ENCODE measurements around the gene CCDC18. TPM values are rescaled to one million over a fixed set of nuclear protein-coding genes. Genes with fewer than 3 reads are reported as not detected.

The CCDC18 gene, protein sequence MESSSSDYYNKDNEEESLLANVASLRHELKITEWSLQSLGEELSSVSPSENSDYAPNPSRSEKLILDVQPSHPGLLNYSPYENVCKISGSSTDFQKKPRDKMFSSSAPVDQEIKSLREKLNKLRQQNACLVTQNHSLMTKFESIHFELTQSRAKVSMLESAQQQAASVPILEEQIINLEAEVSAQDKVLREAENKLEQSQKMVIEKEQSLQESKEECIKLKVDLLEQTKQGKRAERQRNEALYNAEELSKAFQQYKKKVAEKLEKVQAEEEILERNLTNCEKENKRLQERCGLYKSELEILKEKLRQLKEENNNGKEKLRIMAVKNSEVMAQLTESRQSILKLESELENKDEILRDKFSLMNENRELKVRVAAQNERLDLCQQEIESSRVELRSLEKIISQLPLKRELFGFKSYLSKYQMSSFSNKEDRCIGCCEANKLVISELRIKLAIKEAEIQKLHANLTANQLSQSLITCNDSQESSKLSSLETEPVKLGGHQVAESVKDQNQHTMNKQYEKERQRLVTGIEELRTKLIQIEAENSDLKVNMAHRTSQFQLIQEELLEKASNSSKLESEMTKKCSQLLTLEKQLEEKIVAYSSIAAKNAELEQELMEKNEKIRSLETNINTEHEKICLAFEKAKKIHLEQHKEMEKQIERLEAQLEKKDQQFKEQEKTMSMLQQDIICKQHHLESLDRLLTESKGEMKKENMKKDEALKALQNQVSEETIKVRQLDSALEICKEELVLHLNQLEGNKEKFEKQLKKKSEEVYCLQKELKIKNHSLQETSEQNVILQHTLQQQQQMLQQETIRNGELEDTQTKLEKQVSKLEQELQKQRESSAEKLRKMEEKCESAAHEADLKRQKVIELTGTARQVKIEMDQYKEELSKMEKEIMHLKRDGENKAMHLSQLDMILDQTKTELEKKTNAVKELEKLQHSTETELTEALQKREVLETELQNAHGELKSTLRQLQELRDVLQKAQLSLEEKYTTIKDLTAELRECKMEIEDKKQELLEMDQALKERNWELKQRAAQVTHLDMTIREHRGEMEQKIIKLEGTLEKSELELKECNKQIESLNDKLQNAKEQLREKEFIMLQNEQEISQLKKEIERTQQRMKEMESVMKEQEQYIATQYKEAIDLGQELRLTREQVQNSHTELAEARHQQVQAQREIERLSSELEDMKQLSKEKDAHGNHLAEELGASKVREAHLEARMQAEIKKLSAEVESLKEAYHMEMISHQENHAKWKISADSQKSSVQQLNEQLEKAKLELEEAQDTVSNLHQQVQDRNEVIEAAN (N-terminal part only)
- polyA plus RNA-seq: 15.2 TPM

DNA sequence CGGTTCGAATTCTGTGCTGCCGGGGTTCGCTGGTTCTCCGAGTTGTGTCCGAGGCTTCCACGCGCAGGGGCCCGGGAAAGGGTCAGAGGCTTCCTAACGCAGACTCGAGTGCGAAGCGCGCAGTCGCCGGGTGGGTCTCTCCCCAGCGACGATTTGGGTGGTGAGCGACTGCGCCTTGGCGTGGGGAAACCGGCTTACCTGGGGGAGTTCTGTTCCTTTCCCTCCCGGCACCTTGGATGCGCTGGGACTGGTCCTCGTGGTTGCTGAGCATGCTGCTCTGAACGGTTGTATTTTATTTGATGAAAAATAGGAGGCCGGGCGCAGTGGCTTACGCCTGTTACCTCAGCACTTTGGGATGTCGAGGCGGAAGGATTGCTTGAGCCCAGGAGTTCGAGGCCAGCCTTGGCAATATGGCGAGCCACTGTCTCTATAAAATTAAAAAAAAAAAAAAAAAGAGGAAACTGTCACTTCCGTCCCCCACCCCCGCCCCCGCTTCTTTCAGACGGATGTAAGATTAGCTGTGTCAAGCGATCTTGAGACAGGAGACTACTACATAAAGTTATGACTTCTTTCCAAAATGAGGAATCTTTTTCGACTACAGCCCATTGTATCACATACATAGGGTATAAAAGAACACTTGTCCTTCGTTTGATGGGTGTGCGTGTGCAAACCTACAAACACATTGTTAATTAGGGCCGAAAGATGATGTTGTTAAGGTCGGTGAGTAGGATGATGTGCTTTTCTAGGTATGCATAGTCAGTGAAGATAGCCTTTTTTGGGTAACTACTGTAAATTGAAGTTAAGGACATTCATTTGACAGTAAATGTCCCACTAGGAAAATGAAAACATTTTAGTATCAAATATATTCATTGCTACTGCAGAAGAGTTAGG lies at the start of gene CCDC18:
TSS of gene CCDC18 (plus strand) at position 2 of the 891 bp plus-strand sequence. CDS start 2,638 bp downstream, outside the sequence.
- Mint-ChIP-seq H3K27me3 (no peaks in the 10 kb centered on the region), H3K4me3 (peak within 1 kb of the TSS; percentile 81 to 99 (median 96)), H3K36me3 (peaks cover 4% of the 10 kb centered on the region), H3K27ac (peak within 1 kb of the TSS; percentile 75 to 99 (median 90)), H3K9me3 (no peaks in the 10 kb centered on the region), H3K4me1 (peaks cover 32 to 44% (median 43%) of the 10 kb centered on the region in 3 donors)

DNA sequence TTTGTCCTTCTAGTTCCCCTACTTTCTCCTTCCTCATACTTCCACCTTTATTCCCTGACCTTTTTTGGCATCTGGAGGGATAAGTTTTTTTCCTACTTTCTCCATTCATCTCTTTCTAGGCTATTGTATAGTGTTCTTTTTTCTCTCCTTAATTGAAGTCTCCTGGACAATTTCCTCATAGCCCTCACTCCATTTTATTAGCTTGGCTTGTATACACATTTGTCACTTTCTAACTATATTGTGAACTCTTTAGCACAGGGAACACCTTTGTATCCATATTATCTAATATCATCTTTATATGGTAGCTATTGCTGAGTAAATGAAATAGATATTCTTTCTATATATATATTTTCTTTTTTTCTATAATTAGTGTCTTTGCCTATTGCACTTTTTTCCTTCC lies 47.9 kb upstream of the CCDC18 start:
- Mint-ChIP-seq H3K9me3 (no peaks in the 10 kb centered on the region), H3K36me3 (no peaks in the 10 kb centered on the region), H3K4me1 (peaks cover 0 to 4% (median 2%) of the 10 kb centered on the region in 3 donors), H3K4me3 (no peak overlapping the region), H3K27ac (no peak overlapping the region), H3K27me3 (no peaks in the 10 kb centered on the region)

DNA sequence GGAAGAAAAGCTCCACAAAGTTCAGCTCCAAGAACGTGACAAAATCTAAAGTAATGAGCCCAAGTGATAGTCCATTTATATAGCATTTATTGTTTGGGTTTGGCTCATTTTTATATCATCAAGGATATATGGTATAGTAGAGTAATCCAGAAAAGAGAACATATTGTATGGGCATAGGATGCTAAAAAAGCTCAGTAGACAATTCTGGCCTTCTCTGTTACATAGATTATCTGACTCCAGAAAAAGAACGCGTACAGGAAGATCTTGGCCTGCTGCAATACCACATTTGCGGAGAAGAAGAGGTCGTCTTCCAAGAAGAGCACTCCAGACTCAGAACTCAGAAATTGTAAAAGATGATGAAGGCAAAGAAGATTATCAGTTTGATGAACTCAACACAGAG lies 44.1 kb upstream of the CCDC18 start:
- H3K27me3 Mint-ChIP-seq: no peaks in the 10 kb centered on the region
- H3K9me3 Mint-ChIP-seq: no peaks in the 10 kb centered on the region
- H3K27ac Mint-ChIP-seq: peak overlapping the region in 1 of 3 donors; percentile 38
- H3K4me1 Mint-ChIP-seq: peaks cover 0 to 4% (median 2%) of the 10 kb centered on the region in 3 donors
- H3K4me3 Mint-ChIP-seq: no peak overlapping the region
- peaks cover 3% of the 10 kb centered on the region for H3K36me3 Mint-ChIP-seq

DNA sequence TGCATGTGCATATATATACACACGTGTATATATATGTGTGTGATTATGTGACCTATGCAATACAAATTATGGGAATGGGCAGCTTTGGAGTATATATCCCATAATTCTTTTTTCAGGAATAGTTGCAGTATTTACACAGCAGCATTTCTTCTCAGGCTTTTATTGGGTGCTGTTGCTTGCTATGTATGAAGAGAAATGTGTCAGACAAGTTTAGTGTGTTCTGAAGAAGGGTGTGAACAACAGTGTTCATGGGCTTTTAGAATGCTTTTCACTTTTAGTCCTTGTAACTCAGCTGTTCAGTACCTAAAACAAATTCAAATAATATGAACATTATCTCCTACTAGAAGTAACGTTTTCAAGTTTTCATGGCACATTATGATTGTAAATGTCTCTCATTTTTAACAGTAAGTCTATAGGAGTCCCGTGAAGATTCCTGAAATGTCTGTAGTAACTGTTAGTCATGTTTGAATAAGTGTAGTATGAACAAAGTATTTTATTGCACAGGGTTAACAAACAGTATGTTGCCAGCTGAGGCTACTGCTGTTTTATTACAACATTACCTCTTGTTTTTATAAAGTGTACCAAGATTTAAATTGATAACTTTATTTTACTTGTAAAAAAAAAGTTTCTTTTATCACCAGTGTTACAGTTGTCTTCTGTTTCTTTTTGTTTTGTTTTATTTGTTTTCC lies 42.8 kb upstream of the CCDC18 start:
- Mint-ChIP-seq H3K4me1 (peaks cover 2 to 13% (median 2%) of the 10 kb centered on the region in 3 donors), H3K9me3 (no peaks in the 10 kb centered on the region), H3K36me3 (peaks cover 3% of the 10 kb centered on the region), H3K27ac (no peak overlapping the region), H3K4me3 (no peak overlapping the region), H3K27me3 (no peaks in the 10 kb centered on the region)

DNA sequence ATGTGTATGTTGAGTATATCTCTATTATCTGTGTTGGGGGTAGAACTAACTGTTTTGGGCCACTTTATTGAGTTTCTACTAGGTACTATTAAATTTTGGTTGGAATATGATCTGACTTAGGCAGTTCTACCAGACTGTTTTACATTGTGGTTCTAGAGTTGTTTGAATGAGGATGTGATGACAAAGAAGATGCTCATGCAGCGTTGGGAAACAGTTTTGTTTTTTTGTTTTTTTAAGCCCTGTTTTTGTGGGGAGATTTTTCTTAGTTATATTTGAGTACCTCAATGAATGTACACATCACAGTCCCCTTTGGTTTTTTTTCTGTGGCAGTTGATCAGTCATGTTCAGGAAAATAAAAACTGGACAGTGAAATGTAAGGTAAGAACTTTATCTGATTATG lies 40.4 kb upstream of the CCDC18 start:
- no peaks in the 10 kb centered on the region for H3K9me3 Mint-ChIP-seq
- H3K4me3 Mint-ChIP-seq: no peak overlapping the region

DNA sequence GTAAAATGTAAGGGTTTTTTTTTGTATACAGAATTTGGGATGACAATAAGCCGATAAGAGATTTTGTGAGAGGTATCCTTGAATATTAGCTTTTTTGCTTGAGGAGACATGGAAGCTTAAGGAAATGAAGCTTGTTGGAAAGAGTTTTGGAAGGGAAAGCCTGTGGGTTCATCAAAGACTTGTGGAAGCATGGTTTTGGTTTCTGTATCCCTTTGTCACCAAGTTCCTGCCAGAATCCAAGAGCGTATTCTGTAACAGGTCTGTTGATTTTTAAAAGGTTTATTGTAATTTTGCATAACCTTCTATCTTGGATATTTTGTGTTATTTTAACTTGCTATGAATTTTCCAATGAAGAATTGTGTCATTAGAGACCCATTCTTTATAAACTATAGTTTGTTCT lies 38.4 kb upstream of the CCDC18 start:
- Mint-ChIP-seq H3K27me3 (no peaks in the 10 kb centered on the region), H3K9me3 (no peaks in the 10 kb centered on the region), H3K4me1 (peaks cover 0 to 8% (median 2%) of the 10 kb centered on the region in 3 donors), H3K27ac (no peak overlapping the region), H3K36me3 (peaks cover 6% of the 10 kb centered on the region), H3K4me3 (no peak overlapping the region)

More for the DNA sequence above, 40.4 kb upstream of the CCDC18 start:
- peaks cover 3% of the 10 kb centered on the region for H3K36me3 Mint-ChIP-seq
- H3K27me3 Mint-ChIP-seq: no peaks in the 10 kb centered on the region
- peak overlapping the region in 1 of 3 donors; percentile 74 for H3K27ac Mint-ChIP-seq
- H3K4me1 Mint-ChIP-seq: peaks cover 0 to 13% (median 2%) of the 10 kb centered on the region in 3 donors

DNA sequence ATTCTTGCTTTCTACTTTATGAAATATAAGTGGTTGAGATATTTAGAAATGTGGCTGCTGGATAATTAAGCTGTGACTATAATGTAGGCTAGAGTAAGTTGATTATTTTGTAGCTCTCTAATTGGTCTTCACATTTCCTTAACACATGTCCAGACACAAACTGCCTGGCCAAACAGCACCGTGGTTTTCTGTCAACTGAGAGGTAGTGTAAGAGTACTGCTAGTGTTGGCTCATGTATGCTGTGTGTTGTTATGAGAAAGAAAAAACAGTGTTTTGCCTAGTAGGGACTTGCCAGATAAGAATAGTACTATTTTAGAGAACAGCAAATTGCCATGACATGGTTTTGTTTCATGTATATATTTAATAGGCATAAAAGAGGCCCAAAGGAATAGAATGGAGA lies 37.4 kb upstream of the CCDC18 start:
- peak overlapping the region in 1 of 3 donors; percentile 43 for H3K27ac Mint-ChIP-seq
- no peak overlapping the region for H3K4me3 Mint-ChIP-seq

DNA sequence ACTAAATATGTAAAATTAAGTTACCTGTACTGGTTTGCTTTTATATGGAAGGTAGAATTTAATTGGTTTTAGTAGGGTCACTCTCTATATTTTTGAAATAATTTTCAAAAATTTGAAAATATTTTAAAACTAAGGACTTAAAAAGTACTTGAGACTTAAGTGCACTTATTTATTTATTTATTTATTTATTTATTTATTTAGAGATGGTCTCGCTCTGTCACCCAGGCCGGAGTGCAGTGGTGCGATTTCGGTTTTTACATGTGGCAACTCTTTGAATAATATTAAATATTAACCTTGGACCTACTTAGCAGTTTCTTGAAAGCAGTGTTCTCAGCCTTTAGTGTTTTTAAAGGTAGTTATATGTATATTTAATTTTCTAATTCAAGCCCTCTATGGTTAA lies 36.8 kb upstream of the CCDC18 start:
- Mint-ChIP-seq H3K4me1 (peaks cover 2 to 8% (median 2%) of the 10 kb centered on the region in 3 donors), H3K36me3 (peaks cover 5% of the 10 kb centered on the region), H3K4me3 (no peak overlapping the region), H3K27me3 (no peaks in the 10 kb centered on the region), H3K27ac (no peak overlapping the region), H3K9me3 (no peaks in the 10 kb centered on the region)

More for the DNA sequence above, 37.4 kb upstream of the CCDC18 start:
- Mint-ChIP-seq H3K4me1 (peaks cover 0 to 8% (median 2%) of the 10 kb centered on the region in 3 donors), H3K27me3 (no peaks in the 10 kb centered on the region), H3K9me3 (no peaks in the 10 kb centered on the region), H3K36me3 (peaks cover 6% of the 10 kb centered on the region)

DNA sequence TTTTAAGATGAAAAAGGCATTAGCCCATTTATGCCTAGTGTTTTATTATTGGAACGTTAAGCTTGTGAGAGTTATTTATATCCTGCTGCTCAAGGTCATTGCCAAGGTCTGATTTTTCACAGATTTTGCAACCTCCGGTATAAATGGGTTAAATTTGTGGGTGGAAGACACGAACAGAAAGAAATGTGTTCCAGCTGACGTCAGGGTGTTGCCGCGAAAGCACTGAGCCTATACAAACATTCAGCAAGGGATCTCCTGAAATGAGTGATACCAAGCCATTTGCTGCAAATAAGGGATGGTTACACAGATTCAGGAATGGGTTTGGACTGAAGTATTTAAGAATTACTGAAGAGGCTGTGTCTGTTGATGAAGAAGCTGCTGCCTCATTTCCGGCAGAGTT lies 32.5 kb upstream of the CCDC18 start:
- Mint-ChIP-seq H3K9me3 (no peaks in the 10 kb centered on the region), H3K4me3 (no peak overlapping the region), H3K27ac (peak overlapping the region in 1 of 3 donors; percentile 9)

DNA sequence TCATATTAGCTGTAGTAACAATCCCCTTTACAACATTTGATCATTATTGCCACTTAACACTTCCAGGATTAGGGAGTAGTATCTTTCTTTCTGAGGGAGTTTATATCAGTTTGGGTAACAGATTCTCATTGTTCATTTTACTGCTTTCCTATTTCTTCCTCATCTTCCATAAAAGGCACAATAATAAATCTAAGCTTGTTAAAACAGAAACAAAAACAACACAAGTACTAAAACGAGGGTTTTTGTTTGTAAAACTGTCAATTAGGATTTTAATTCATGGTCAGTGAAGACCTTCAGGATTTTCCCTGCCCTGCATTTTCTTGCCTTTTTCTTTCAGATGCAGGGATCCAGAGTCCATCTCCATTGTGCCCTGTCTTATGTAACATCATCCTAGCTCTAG lies 29.8 kb upstream of the CCDC18 start:
- Mint-ChIP-seq H3K27ac (peak overlapping the region in 1 of 3 donors; percentile 25), H3K9me3 (no peaks in the 10 kb centered on the region), H3K4me3 (no peak overlapping the region), H3K27me3 (no peaks in the 10 kb centered on the region), H3K4me1 (peaks cover 0 to 4% (median 0%) of the 10 kb centered on the region in 3 donors), H3K36me3 (peaks cover 21% of the 10 kb centered on the region)

More for the DNA sequence above, 32.5 kb upstream of the CCDC18 start:
- peaks cover 0 to 4% (median 0%) of the 10 kb centered on the region in 3 donors for H3K4me1 Mint-ChIP-seq
- H3K36me3 Mint-ChIP-seq: peaks cover 21% of the 10 kb centered on the region
- no peaks in the 10 kb centered on the region for H3K27me3 Mint-ChIP-seq

DNA sequence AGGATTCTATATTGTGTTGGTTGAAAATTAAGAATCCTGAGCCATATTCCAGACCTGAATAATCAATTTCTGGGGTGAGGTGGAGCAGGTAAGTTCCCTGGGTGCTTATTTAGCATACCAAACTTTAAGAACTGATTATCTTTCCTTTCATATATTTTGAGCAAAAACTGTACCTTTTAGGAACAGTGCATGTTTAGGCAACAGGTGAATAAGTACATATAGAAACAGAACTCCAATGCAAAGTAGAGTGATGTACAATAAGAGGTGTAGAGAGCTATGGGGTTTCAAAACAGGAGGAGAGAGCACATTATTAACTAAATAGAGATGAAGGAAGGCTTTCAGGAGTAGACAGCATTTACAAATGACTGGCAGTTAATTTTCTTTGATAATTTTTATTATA lies 29.1 kb upstream of the CCDC18 start:
- H3K36me3 Mint-ChIP-seq: peaks cover 21% of the 10 kb centered on the region
- no peaks in the 10 kb centered on the region for H3K27me3 Mint-ChIP-seq
- H3K27ac Mint-ChIP-seq: no peak overlapping the region
- no peaks in the 10 kb centered on the region for H3K9me3 Mint-ChIP-seq
- H3K4me1 Mint-ChIP-seq: peaks cover 0 to 4% (median 0%) of the 10 kb centered on the region in 3 donors
- H3K4me3 Mint-ChIP-seq: no peak overlapping the region

DNA sequence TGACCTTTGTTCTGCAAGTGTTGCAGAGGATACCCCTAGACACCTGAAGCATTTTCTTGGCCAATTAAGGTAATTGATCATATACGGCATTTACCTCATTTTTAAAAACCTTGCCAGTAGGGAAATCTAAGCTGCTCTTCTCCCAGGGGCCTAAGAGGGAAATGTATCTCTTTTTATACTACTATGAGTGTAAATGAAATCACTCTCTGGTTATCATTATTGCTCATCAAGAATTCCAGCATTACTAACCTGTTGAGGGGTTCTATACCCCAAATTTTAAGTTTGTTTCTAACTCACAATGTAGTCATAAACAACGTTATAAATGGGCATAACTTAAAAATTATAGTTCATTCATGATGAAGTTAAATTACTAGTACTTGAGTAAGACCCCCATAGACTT lies 27.7 kb upstream of the CCDC18 start:
- Mint-ChIP-seq H3K27me3 (no peaks in the 10 kb centered on the region), H3K4me1 (peaks cover 0 to 4% (median 0%) of the 10 kb centered on the region in 3 donors), H3K4me3 (no peak overlapping the region), H3K27ac (no peak overlapping the region), H3K36me3 (peaks cover 17% of the 10 kb centered on the region), H3K9me3 (no peaks in the 10 kb centered on the region)

DNA sequence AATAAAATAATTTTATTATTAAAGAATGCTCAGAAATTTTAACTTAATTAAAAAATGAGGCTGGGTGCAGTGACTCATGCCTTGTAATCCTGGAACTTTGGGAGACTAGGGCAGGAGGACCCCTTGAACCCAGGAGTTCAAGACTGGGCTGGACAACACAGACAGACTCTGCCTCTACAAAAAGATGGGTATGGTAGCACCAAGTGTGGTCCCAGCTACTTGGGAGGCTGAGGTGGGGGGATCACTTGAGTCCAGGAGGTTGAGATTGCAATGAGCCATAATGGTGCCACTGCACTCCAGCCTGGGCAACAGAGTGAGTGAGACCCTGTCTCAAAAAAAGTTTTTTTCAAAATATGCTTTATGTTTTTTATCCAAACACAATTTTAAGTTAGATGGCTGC lies 25.6 kb upstream of the CCDC18 start:
- H3K27ac Mint-ChIP-seq: no peak overlapping the region

More for the DNA sequence above, 25.6 kb upstream of the CCDC18 start:
- H3K9me3 Mint-ChIP-seq: no peaks in the 10 kb centered on the region
- H3K27me3 Mint-ChIP-seq: no peaks in the 10 kb centered on the region
- peaks cover 9% of the 10 kb centered on the region for H3K36me3 Mint-ChIP-seq
- H3K4me3 Mint-ChIP-seq: no peak overlapping the region
- peaks cover 0 to 5% (median 2%) of the 10 kb centered on the region in 3 donors for H3K4me1 Mint-ChIP-seq
